ENCODE measurements around the gene PRKCQ. TPM values are rescaled to one million over a fixed set of nuclear protein-coding genes. Genes with fewer than 3 reads are reported as not detected.

The PRKCQ gene
- total and polyA plus RNA-seq, 2 of the 13 experiments (the other 11 are each of a cell fraction or from before 2014, with no cell fraction given): 0.13 to 0.35 TPM

- TF ChIP-seq TCF12 (IDR thresholded peaks at IDR 0.05) (no peak), TCF12 (CRISPR knock-in tag; IDR thresholded peaks at IDR 0.05) (no peak), ZNF878 (CRISPR knock-in tag; IDR thresholded peaks at IDR 0.05) (no peak), SP140L (CRISPR knock-in tag; IDR thresholded peaks at IDR 0.05; ENCODE audit: borderline replicate concordance) (no peak), ARHGAP35 (CRISPR knock-in tag; IDR thresholded peaks at IDR 0.05; ENCODE audit: borderline replicate concordance) (no peak), ZMYM3 (CRISPR knock-in tag; IDR thresholded peaks at IDR 0.05) (no peak), MAFK (conservative IDR thresholded peaks at IDR 0.05 in 1 of 2, IDR thresholded peaks at IDR 0.05 in 1 of 2; ENCODE audit: low read length in 2 of 2) (no peak), TFE3 (CRISPR knock-in tag; IDR thresholded peaks at IDR 0.05) (no peak), SP4 (CRISPR knock-in tag; IDR thresholded peaks at IDR 0.05) (no peak), AFF4 (CRISPR knock-in tag; IDR thresholded peaks at IDR 0.05) (no peak), EED (CRISPR knock-in tag; IDR thresholded peaks at IDR 0.05) (no peak), ZNF567 (CRISPR knock-in tag; IDR thresholded peaks at IDR 0.05; ENCODE audit: borderline replicate concordance) (no peak)
- TF ChIP-seq, protein P1, sequence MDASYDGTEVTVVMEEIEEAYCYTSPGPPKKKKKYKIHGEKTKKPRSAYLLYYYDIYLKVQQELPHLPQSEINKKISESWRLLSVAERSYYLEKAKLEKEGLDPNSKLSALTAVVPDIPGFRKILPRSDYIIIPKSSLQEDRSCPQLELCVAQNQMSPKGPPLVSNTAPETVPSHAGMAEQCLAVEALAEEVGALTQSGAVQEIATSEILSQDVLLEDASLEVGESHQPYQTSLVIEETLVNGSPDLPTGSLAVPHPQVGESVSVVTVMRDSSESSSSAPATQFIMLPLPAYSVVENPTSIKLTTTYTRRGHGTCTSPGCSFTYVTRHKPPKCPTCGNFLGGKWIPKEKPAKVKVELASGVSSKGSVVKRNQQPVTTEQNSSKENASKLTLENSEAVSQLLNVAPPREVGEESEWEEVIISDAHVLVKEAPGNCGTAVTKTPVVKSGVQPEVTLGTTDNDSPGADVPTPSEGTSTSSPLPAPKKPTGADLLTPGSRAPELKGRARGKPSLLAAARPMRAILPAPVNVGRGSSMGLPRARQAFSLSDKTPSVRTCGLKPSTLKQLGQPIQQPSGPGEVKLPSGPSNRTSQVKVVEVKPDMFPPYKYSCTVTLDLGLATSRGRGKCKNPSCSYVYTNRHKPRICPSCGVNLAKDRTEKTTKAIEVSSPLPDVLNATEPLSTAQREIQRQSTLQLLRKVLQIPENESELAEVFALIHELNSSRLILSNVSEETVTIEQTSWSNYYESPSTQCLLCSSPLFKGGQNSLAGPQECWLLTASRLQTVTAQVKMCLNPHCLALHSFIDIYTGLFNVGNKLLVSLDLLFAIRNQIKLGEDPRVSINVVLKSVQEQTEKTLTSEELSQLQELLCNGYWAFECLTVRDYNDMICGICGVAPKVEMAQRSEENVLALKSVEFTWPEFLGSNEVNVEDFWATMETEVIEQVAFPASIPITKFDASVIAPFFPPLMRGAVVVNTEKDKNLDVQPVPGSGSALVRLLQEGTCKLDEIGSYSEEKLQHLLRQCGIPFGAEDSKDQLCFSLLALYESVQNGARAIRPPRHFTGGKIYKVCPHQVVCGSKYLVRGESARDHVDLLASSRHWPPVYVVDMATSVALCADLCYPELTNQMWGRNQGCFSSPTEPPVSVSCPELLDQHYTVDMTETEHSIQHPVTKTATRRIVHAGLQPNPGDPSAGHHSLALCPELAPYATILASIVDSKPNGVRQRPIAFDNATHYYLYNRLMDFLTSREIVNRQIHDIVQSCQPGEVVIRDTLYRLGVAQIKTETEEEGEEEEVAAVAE (CRISPR knock-in tag; IDR thresholded peaks at IDR 0.05; ENCODE audit: borderline replicate concordance): no peak
Observed at GRCh38 chr10:6532321-6532720, 47.8 kb downstream of the PRKCQ start (continued).

All from HepG2 (cell line).